PC-9 (cell line): ENCODE data around the gene RNASEH2A. TPM values are rescaled to one million over a fixed set of nuclear protein-coding genes. Genes with fewer than 3 reads are reported as not detected.

ENCODE experiments used
- BruUV-seq: library from RNA; stranded (reverse); fragments of 400-500 nt; replicated peaks from 2 replicates; lab custom pipeline; 2021; lab: Mats Ljungman, UMichigan
- CTCF ChIA-PET: fragments of 300-600 bp; sonication (Branson Sonifier 250); formaldehyde crosslinking; loops from one replicate; lab custom pipeline; 2022; ENCODE audit warnings: antibody characterized with exemption; lab: Charles Lee
- POLR2A ChIA-PET: fragments of 300-600 bp; sonication (Branson Sonifier 250); formaldehyde crosslinking; loops from one replicate; lab custom pipeline; 2022; ENCODE audit warnings: antibody characterized with exemption; ENCODE audit not compliant: unreplicated experiment; lab: Charles Lee
- DNase-seq, 2 experiments: peaks; one replicate each; pipeline versions ENCODE4 v3.0.0 to v3.0.0-alpha.2; 2015 to 2022; ENCODE audit warnings: mixed read lengths in 1 of 2
- H2AFZ ChIP-seq: fragments of 200-600 bp; sonication (generic); 2 replicates; pipeline ENCODE4 v1.8.1; 2017; ENCODE audit warnings: antibody characterized with exemption
- H3F3A ChIP-seq: fragments of 200-600 bp; sonication (generic); 2 replicates; pipeline ENCODE4 v1.8.1; 2017; ENCODE audit warnings: antibody characterized with exemption, mild to moderate bottlenecking, low read depth; ENCODE audit not compliant: insufficient read depth
- H3K27ac ChIP-seq: fragments of 200-600 bp; sonication (generic); 2 replicates; pipeline ENCODE4 v1.6.1; 2016; ENCODE audit warnings: mixed run types
- H3K27me3 ChIP-seq: fragments of 200-600 bp; sonication (generic); 2 replicates; pipeline ENCODE4 v1.6.1; 2016; ENCODE audit warnings: low read depth, mixed run types; ENCODE audit not compliant: insufficient read depth
- H3K36me3 ChIP-seq: fragments of 200-600 bp; sonication (generic); 2 replicates; pipeline ENCODE4 v1.6.1; 2016; ENCODE audit warnings: low read depth, mixed run types
- H3K4me1 ChIP-seq: fragments of 200-600 bp; sonication (generic); replicated peaks from 2 replicates; pipeline ENCODE4 v1.6.1; 2016; ENCODE audit warnings: mixed run types; ENCODE audit not compliant: insufficient read depth
- H3K4me2 ChIP-seq: fragments of 200-600 bp; sonication (generic); 2 replicates; pipeline ENCODE4 v1.6.1; 2017; ENCODE audit warnings: mixed run types
- H3K4me3 ChIP-seq: fragments of 200-600 bp; sonication (generic); 2 replicates; pipeline ENCODE4 v1.6.1; 2016; ENCODE audit warnings: mixed run types
- H3K79me2 ChIP-seq: fragments of 200-600 bp; sonication (generic); 2 replicates; pipeline ENCODE4 v1.6.1; 2017; ENCODE audit warnings: low read depth, mixed run types
- H3K9me2 ChIP-seq: fragments of 200-600 bp; sonication (generic); 2 replicates; pipeline ENCODE4 v1.8.1; 2017; ENCODE audit warnings: mild to moderate bottlenecking; ENCODE audit not compliant: insufficient read depth
- H3K9me3 ChIP-seq: fragments of 200-600 bp; sonication (generic); 2 replicates; pipeline ENCODE4 v1.8.1; 2016; ENCODE audit warnings: low read depth; ENCODE audit not compliant: insufficient read depth
- H4K20me1 ChIP-seq: fragments of 200-600 bp; sonication (generic); 2 replicates; pipeline ENCODE4 v1.8.1; 2017; ENCODE audit not compliant: insufficient read depth
- CTCF ChIP-seq: fragments of 200-600 bp; sonication (generic); conservative IDR thresholded peaks from 2 replicates; pipeline ENCODE4 v1.6.1; 2017; ENCODE audit warnings: mixed run types, antibody characterized with exemption, mild to moderate bottlenecking, moderate library complexity
- EZH2 ChIP-seq: fragments of 200-600 bp; sonication (generic); IDR thresholded peaks from 2 replicates; pipeline ENCODE4 v1.8.0; 2017; ENCODE audit warnings: antibody characterized with exemption, low read depth
- intact Hi-C: fragments of 100-400 bp; cut with micrococcal nuclease; formaldehyde crosslinking; loops from one replicate; pipeline ENCODE4 v1.10.0; 2022; ENCODE audit not compliant: unreplicated experiment
- total RNA-seq: library from RNA; stranded (reverse); gene quantifications from 2 replicates; pipeline ENCODE4 v1.2.3, GENCODE V29; 2021

The RNASEH2A gene
- total RNA-seq, 1 experiment from 2014 or later = 38.6 TPM

GRCh38 chr19:12840091-12841079, 34.0 kb downstream of the RNASEH2A start:
- no peaks in the 10 kb centered on the region for H4K20me1 ChIP-seq
- no peak overlapping the region for H3K27ac ChIP-seq
- DNase-seq = peak; percentile 85 to 97
- no peaks in the 10 kb centered on the region for H3K9me2 ChIP-seq
- peak overlapping the region; percentile 64; the same call in 1 of the 2 replicates for H2AFZ ChIP-seq
- no TSS peak for BruUV-seq
- no peaks in the 10 kb centered on the region for H3K27me3 ChIP-seq
- no peaks in the 10 kb centered on the region for H3K9me3 ChIP-seq
- peak overlapping the region; percentile 78 for H3K4me2 ChIP-seq
- CTCF ChIA-PET = no interaction called here
- intact Hi-C loops = loop anchor here (2.0 kb wide), 1 partner anchor 66 kb away; the partner anchor contains the start of gene HOOK2
- no peaks in the 10 kb centered on the region for H3K79me2 ChIP-seq
- POLR2A ChIA-PET = no interaction called here
- H3K4me1 ChIP-seq = peaks cover 13% of the 10 kb centered on the region
- no peaks in the 10 kb centered on the region for H3K36me3 ChIP-seq
- TF ChIP-seq CTCF = no peak
- TF ChIP-seq EZH2 = no peak
- H3K4me3 ChIP-seq = peak overlapping the region; percentile 49; the same call in 1 of the 2 replicates
- peaks cover 41% of the 10 kb centered on the region for H3F3A ChIP-seq

GRCh38 chr19:12841094-12841493, 34.7 kb downstream of the RNASEH2A start:
- Histone ChIP-seq H3F3A (peaks cover 41% of the 10 kb centered on the region), H4K20me1 (no peaks in the 10 kb centered on the region), H3K27ac (no peak overlapping the region), H3K36me3 (no peaks in the 10 kb centered on the region), H3K27me3 (no peaks in the 10 kb centered on the region), H3K79me2 (no peaks in the 10 kb centered on the region), H3K9me3 (no peaks in the 10 kb centered on the region), H3K4me1 (peaks cover 13% of the 10 kb centered on the region), H3K4me3 (peak overlapping the region; percentile 49; the same call in 1 of the 2 replicates), H3K4me2 (peak overlapping the region; percentile 78), H2AFZ (peak overlapping the region; percentile 64; the same call in 1 of the 2 replicates), H3K9me2 (no peaks in the 10 kb centered on the region)
- ChIA-PET CTCF (no interaction called here), POLR2A (no interaction called here)
- peak in 1 of 2 experiments; percentile 49 for DNase-seq
- TF ChIP-seq CTCF (no peak), EZH2 (no peak)
- intact Hi-C loops = loop anchor here (2.0 kb wide), 1 partner anchor 66 kb away; the partner anchor contains the start of gene HOOK2
- no TSS peak for BruUV-seq

- intact Hi-C loops = no loop called here
- no peak overlapping the region for H2AFZ ChIP-seq
- no peaks in the 10 kb centered on the region for H3K9me3 ChIP-seq
- H3K4me3 ChIP-seq = no peak overlapping the region
- no TSS peak for BruUV-seq
- no peak for DNase-seq
- ChIA-PET CTCF (interaction anchor here (0.6 kb wide), 1 partner anchor 76 kb away, joined by 4 read pairs; no protein-coding TSS in a partner anchor), POLR2A (no interaction called here)
- no peaks in the 10 kb centered on the region for H3K36me3 ChIP-seq
- no peaks in the 10 kb centered on the region for H3K9me2 ChIP-seq
- no peaks in the 10 kb centered on the region for H4K20me1 ChIP-seq
- peaks cover 16% of the 10 kb centered on the region for H3K4me1 ChIP-seq
- TF ChIP-seq EZH2 (no peak), CTCF (no peak)
- H3F3A ChIP-seq = peaks cover 38% of the 10 kb centered on the region
- H3K4me2 ChIP-seq = no peak overlapping the region
- H3K27ac ChIP-seq = no peak overlapping the region
- no peaks in the 10 kb centered on the region for H3K79me2 ChIP-seq
- no peaks in the 10 kb centered on the region for H3K27me3 ChIP-seq
These were observed 36.1 kb downstream of the RNASEH2A start for GRCh38 chr19:12842511-12842910.
